Spleen (tissue), 11 donors: ENCODE measurements around the gene PNPLA6. TPM values are rescaled to one million over a fixed set of nuclear protein-coding genes. Genes with fewer than 3 reads are reported as not detected.

Source experiments
- DNase-seq: peaks from one replicate; pipeline ENCODE4 v3.0.0-alpha.2; 2020
- H3K27ac ChIP-seq, 8 donors: fragments of 200-600 bp; sonication (generic) in 7 of 8; 1 replicate in 4 of 8; 2 replicates in 4 of 8; pipeline versions ENCODE4 v1.5.0 to v1.8.0; 2016 to 2021; ENCODE audit warnings: inconsistent platforms in 4 of 8, mild to moderate bottlenecking in 4 of 8, moderate library complexity in 1 of 8
- H3K27me3 ChIP-seq, 7 donors: fragments of 200-600 bp; sonication (generic) in 6 of 7; replicated peaks in 1 of 7; 1 replicate in 4 of 7; 2 replicates in 3 of 7; pipeline versions ENCODE4 v1.5.0 to v1.8.0; 2016 to 2021; ENCODE audit warnings: inconsistent platforms in 3 of 7, mild to moderate bottlenecking in 1 of 7
- H3K36me3 ChIP-seq, 6 donors: fragments of 200-600 bp; sonication (generic) in 5 of 6; 1 replicate in 4 of 6; 2 replicates in 2 of 6; pipeline versions ENCODE4 v1.5.0 to v1.8.0; 2016 to 2021; ENCODE audit warnings: inconsistent platforms in 2 of 6
- H3K4me1 ChIP-seq, 6 donors: fragments of 200-600 bp; sonication (generic) in 5 of 6; 1 replicate in 3 of 6; 2 replicates in 3 of 6; pipeline versions ENCODE4 v1.5.0 to v1.8.0; 2016 to 2021; ENCODE audit warnings: inconsistent platforms in 3 of 6
- H3K4me3 ChIP-seq, 8 donors: fragments of 200-600 bp; sonication (generic) in 7 of 8; 1 replicate in 4 of 8; 2 replicates in 4 of 8; pipeline versions ENCODE4 v1.5.0 to v1.8.0; 2016 to 2021; ENCODE audit warnings: inconsistent platforms in 4 of 8, mild to moderate bottlenecking in 4 of 8, moderate library complexity in 2 of 8
- H3K9me3 ChIP-seq, 8 donors: fragments of 200-600 bp; sonication (generic) in 7 of 8; 1 replicate in 4 of 8; 2 replicates in 4 of 8; pipeline versions ENCODE4 v1.5.0 to v1.8.0; 2016 to 2021; ENCODE audit warnings: inconsistent platforms in 4 of 8
- CTCF ChIP-seq, 11 experiments: fragments of 200-600 bp in 7 of 11; fragments of 450-650 bp in 4 of 11; sonication (generic) in 4 of 11; IDR thresholded peaks in 8 of 11; conservative IDR thresholded peaks in 3 of 11; 1 replicate in 7 of 11; 2 replicates in 4 of 11; pipeline versions ENCODE4 v1.4.0 to v1.8.0; 2016 to 2021; ENCODE audit warnings: antibody characterized with exemption in 11 of 11, inconsistent platforms in 4 of 11, mild to moderate bottlenecking in 1 of 11
- POLR2A ChIP-seq, 3 donors: fragments of 450-650 bp; IDR thresholded peaks; one replicate each; pipeline ENCODE4 v1.5.1; 2017; ENCODE audit warnings: antibody characterized with exemption in 3 of 3, mild to moderate bottlenecking in 1 of 3
- POLR2AphosphoS5 ChIP-seq, 3 donors: sonication (generic); formaldehyde crosslinking; IDR thresholded peaks; one replicate each; pipeline ENCODE4 v1.5.1; 2017; ENCODE audit warnings: antibody characterized with exemption in 3 of 3
- WGBS, 5 donors: extraction: QIAGEN DNeasy Blood & Tissue Kit in 3 of 5; methylation state at CpG; one replicate each; pipeline versions ENCODE4 v1.1.5 to v1.1.7; 2013 to 2018; 5-methylcytosine and 5-hydroxymethylcytosine counted together
- intact Hi-C: fragments of 100-400 bp; cut with DNase I; formaldehyde crosslinking; loops from one replicate; pipeline ENCODE4 v1.15.0; 2023; ENCODE audit warnings: low total_unique reads
- polyA plus RNA-seq, 3 donors: library from polyadenylated mRNA; stranded (reverse); fragments of 200-250 nt; gene quantifications; one replicate each; pipeline ENCODE4 v1.2.1, GENCODE V29; 2013
- total RNA-seq, 7 donors: library from RNA; depleted of rRNA in 3 of 7; stranded (reverse); fragments of >200 nt in 3 of 7; fragmentation: NEBNext Ultra II Directional in 4 of 7; extraction: Animal tissue kit (Norgen Biotek cat#: 25700) in 4 of 7; gene quantifications; one replicate each; pipeline versions ENCODE4 v1.1.0 to v1.2.1, GENCODE V29; 2016 to 2021
- donor health status: healthy with polysubstance abuse.
- donor health status: DM: no; HTN: no; CAD: no; lungs with moderate emphysema.
- donor health status: DM: no; HTN: no; CAD: no.
- donor health status: Bipolar disorder and iron deficiency.
- donor health status: healthy.
- donor health status: DM: no; HTN: no; CAD: no.
- donor health status: DM: yes; HTN: yes; CAD: no.

PNPLA6 gene
- total and polyA plus RNA-seq, 10 donors: 51.0 to 225 (median 146) TPM

GRCh38 chr19:7547159-7547558, 11.6 kb downstream of the PNPLA6 start:
- Histone ChIP-seq H3K9me3 (no peaks in the 10 kb centered on the region), H3K4me3 (no peak overlapping the region), H3K27ac (peak overlapping the region in 1 of 8 donors; percentile 88), H3K27me3 (no peaks in the 10 kb centered on the region), H3K36me3 (peaks cover 1 to 85% (median 37%) of the 10 kb centered on the region in 6 donors), H3K4me1 (peaks cover 0 to 52% (median 17%) of the 10 kb centered on the region in 6 donors)
- no peak for TF ChIP-seq POLR2A (IDR thresholded peaks at IDR 0.05)
- no peak for TF ChIP-seq CTCF (IDR thresholded peaks at IDR 0.05 in 8 of 11, conservative IDR thresholded peaks at IDR 0.05 in 3 of 11)
- TF ChIP-seq POLR2AphosphoS5 (IDR thresholded peaks at IDR 0.05): no peak
- DNase-seq: no peak
- 65 to 81% (median 79%) methylated on average over 3 of the region's 3 CpGs for WGBS, 5 donors
- intact Hi-C loops: no loop called here

- TF ChIP-seq CTCF (IDR thresholded peaks at IDR 0.05 in 8 of 11, conservative IDR thresholded peaks at IDR 0.05 in 3 of 11) (no peak), POLR2AphosphoS5 (IDR thresholded peaks at IDR 0.05) (peak in 2 of 3 donors; percentile 1 to 5)
- 83 to 96% (median 91%) methylated on average over 35 to 36 of the region's 36 CpGs for WGBS, 5 donors
These were observed 14.1 kb downstream of the PNPLA6 start for GRCh38 chr19:7549429-7550148.

GRCh38 chr19:7550169-7550770, 14.8 kb downstream of the PNPLA6 start:
- no peaks in the 10 kb centered on the region for H3K27me3 ChIP-seq
- H3K4me1 ChIP-seq: peaks cover 0 to 25% (median 5%) of the 10 kb centered on the region in 6 donors
- 94 to 98% (median 96%) methylated on average over 21 to 41 of the region's 41 CpGs for WGBS, 5 donors
- no peak for TF ChIP-seq POLR2A (IDR thresholded peaks at IDR 0.05)
- TF ChIP-seq POLR2AphosphoS5 (IDR thresholded peaks at IDR 0.05): peak; percentile 12 to 67 (median 54)
- H3K36me3 ChIP-seq: peaks cover 0 to 85% (median 39%) of the 10 kb centered on the region in 6 donors
- H3K4me3 ChIP-seq: no peak overlapping the region
- no peaks in the 10 kb centered on the region for H3K9me3 ChIP-seq
- H3K27ac ChIP-seq: no peak overlapping the region
- intact Hi-C loops: no loop called here
- no peak for DNase-seq

More at GRCh38 chr19:7549429-7550148, 14.1 kb downstream of the PNPLA6 start:
- H3K4me3 ChIP-seq: no peak overlapping the region
- intact Hi-C loops: no loop called here
- no peak for DNase-seq
- H3K4me1 ChIP-seq: peaks cover 0 to 32% (median 11%) of the 10 kb centered on the region in 6 donors
- no peak overlapping the region for H3K27ac ChIP-seq
- no peaks in the 10 kb centered on the region for H3K27me3 ChIP-seq
- peaks cover 0 to 85% (median 35%) of the 10 kb centered on the region in 6 donors for H3K36me3 ChIP-seq
- no peaks in the 10 kb centered on the region for H3K9me3 ChIP-seq

- Histone ChIP-seq H3K27me3 (no peaks in the 10 kb centered on the region), H3K4me3 (peak overlapping the region in 2 of 8 donors; percentile 27 to 41), H3K27ac (peak overlapping the region in 2 of 8 donors; percentile 4 to 5), H3K36me3 (peaks cover under 1 to 86% (median 48%) of the 10 kb centered on the region in 6 donors), H3K4me1 (peaks cover 0 to 16% (median 1%) of the 10 kb centered on the region in 6 donors), H3K9me3 (no peaks in the 10 kb centered on the region)
- intact Hi-C loops: no loop called here
- TF ChIP-seq POLR2A (IDR thresholded peaks at IDR 0.05) (no peak), POLR2AphosphoS5 (IDR thresholded peaks at IDR 0.05) (peak; percentile 23 to 53 (median 33)), CTCF (IDR thresholded peaks at IDR 0.05 in 8 of 11, conservative IDR thresholded peaks at IDR 0.05 in 3 of 11) (no peak)
- DNase-seq: no peak
- 38 to 77% (median 53%) methylated on average over 31 to 51 of the region's 51 CpGs for WGBS, 5 donors
These were observed 15.7 kb downstream of the PNPLA6 start for GRCh38 chr19:7550987-7551761.
